MM.1S (cell line): ENCODE data around the gene CD86.

ENCODE experiments used
- DNase-seq: peaks from one replicate; pipeline ENCODE4 v3.0.0-alpha.2; 2015
- H2AFZ ChIP-seq: fragments of 300-600 bp; sonication (generic); 2 replicates; pipeline ENCODE4 v1.6.0; 2016; ENCODE audit warnings: antibody characterized with exemption, low read length
- H3F3A ChIP-seq: fragments of 300-600 bp; sonication (generic); 2 replicates; pipeline ENCODE4 v1.6.1; 2016; ENCODE audit warnings: mild to moderate bottlenecking, antibody characterized with exemption, low read length, moderate library complexity, mixed read lengths; ENCODE audit not compliant: insufficient read depth
- H3K27ac ChIP-seq: fragments of 300-600 bp; sonication (generic); 2 replicates; pipeline ENCODE4 v1.5.1; 2016; ENCODE audit warnings: mild to moderate bottlenecking, low read length
- H3K27me3 ChIP-seq: fragments of 300-600 bp; sonication (generic); replicated peaks from 2 replicates; pipeline ENCODE4 v1.6.0; 2016; ENCODE audit warnings: low read length; ENCODE audit not compliant: insufficient read depth
- H3K36me3 ChIP-seq: fragments of 300-600 bp; sonication (generic); replicated peaks from 2 replicates; pipeline ENCODE4 v1.6.1; 2016; ENCODE audit warnings: mild to moderate bottlenecking, low read length, mixed read lengths; ENCODE audit not compliant: insufficient read depth
- H3K4me1 ChIP-seq: fragments of 300-600 bp; sonication (generic); 2 replicates; pipeline ENCODE4 v1.6.1; 2016; ENCODE audit warnings: low read length, mixed read lengths
- H3K4me2 ChIP-seq: fragments of 300-600 bp; sonication (generic); 2 replicates; pipeline ENCODE4 v1.6.0; 2016; ENCODE audit warnings: low read depth, low read length
- H3K4me3 ChIP-seq: fragments of 300-600 bp; sonication (generic); 2 replicates; pipeline ENCODE4 v1.5.1; 2016; ENCODE audit warnings: low read length, mixed read lengths
- H3K79me2 ChIP-seq: fragments of 300-600 bp; sonication (generic); 2 replicates; pipeline ENCODE4 v1.6.1; 2016; ENCODE audit warnings: mixed run types, low read length, mixed read lengths
- H3K9ac ChIP-seq: fragments of 300-600 bp; sonication (generic); 2 replicates; pipeline ENCODE4 v1.6.1; 2016; ENCODE audit warnings: low read length, mixed read lengths
- H3K9me2 ChIP-seq: fragments of 300-600 bp; sonication (generic); replicated peaks from 2 replicates; pipeline ENCODE4 v1.6.1; 2016; ENCODE audit warnings: mild to moderate bottlenecking, low read length, mixed read lengths; ENCODE audit not compliant: insufficient read depth
- H3K9me3 ChIP-seq: fragments of 300-600 bp; sonication (generic); replicated peaks from 2 replicates; pipeline ENCODE4 v1.6.1; 2016; ENCODE audit warnings: mild to moderate bottlenecking, low read length, mixed read lengths; ENCODE audit not compliant: insufficient read depth
- H4K20me1 ChIP-seq: fragments of 300-600 bp; sonication (generic); 2 replicates; pipeline ENCODE4 v1.6.1; 2016; ENCODE audit warnings: mild to moderate bottlenecking, low read length, moderate library complexity, mixed read lengths; ENCODE audit not compliant: insufficient read depth
- CTCF ChIP-seq: fragments of 300-600 bp; sonication (generic); IDR thresholded peaks from 2 replicates; pipeline ENCODE4 v1.5.1; 2016; ENCODE audit warnings: antibody characterized with exemption, low read length, mixed read lengths
- EZH2 ChIP-seq: fragments of 300-600 bp; sonication (generic); optimal IDR thresholded peaks from 2 replicates; pipeline ENCODE3; 2017; ENCODE audit warnings: low read depth, mild to moderate bottlenecking, antibody characterized with exemption, low read length, mixed read lengths
- EZH2phosphoT487 ChIP-seq: fragments of 300-600 bp; sonication (generic); IDR thresholded peaks from 2 replicates; pipeline ENCODE4 v1.6.1; 2018; ENCODE audit warnings: antibody characterized with exemption, low read length

Gene CD86

GRCh38 chr3:122074621-122075265 lies 19.6 kb downstream of the CD86 start:
- Histone ChIP-seq H3K9me3 (no peaks in the 10 kb centered on the region), H3K4me3 (peak overlapping the region; percentile 7; the same call in 1 of the 2 replicates), H3K27me3 (no peaks in the 10 kb centered on the region), H3K4me1 (peaks cover 42% of the 10 kb centered on the region), H3K27ac (peak overlapping the region; percentile 68; the same call in 1 of the 2 replicates), H3K9me2 (no peaks in the 10 kb centered on the region), H4K20me1 (no peaks in the 10 kb centered on the region), H3K9ac (peak overlapping the region; percentile 24; the same call in 1 of the 2 replicates), H3K79me2 (peaks cover 79% of the 10 kb centered on the region), H3K36me3 (no peaks in the 10 kb centered on the region), H3K4me2 (peak overlapping the region; percentile 96), H2AFZ (peak overlapping the region; percentile 31), H3F3A (peaks cover 43% of the 10 kb centered on the region)
- TF ChIP-seq CTCF (no peak), EZH2 (no peak), EZH2phosphoT487 (no peak)
- peak; percentile 66 for DNase-seq

- Histone ChIP-seq H4K20me1 (no peaks in the 10 kb centered on the region), H2AFZ (peak overlapping the region; percentile 65), H3K4me3 (peak overlapping the region; percentile 82), H3K9me2 (no peaks in the 10 kb centered on the region), H3K4me2 (peak overlapping the region; percentile 96), H3K27ac (peak overlapping the region; percentile 85), H3K27me3 (no peaks in the 10 kb centered on the region), H3K9ac (peak overlapping the region; percentile 74), H3K36me3 (no peaks in the 10 kb centered on the region), H3F3A (peaks cover 43% of the 10 kb centered on the region), H3K9me3 (no peaks in the 10 kb centered on the region), H3K4me1 (peaks cover 42% of the 10 kb centered on the region), H3K79me2 (peaks cover 72% of the 10 kb centered on the region)
- no peak for TF ChIP-seq CTCF
- no peak for TF ChIP-seq EZH2
- DNase-seq, result peak; percentile 46
Measured at GRCh38 chr3:122076491-122077292, 21.5 kb downstream of the CD86 start.

DNA sequence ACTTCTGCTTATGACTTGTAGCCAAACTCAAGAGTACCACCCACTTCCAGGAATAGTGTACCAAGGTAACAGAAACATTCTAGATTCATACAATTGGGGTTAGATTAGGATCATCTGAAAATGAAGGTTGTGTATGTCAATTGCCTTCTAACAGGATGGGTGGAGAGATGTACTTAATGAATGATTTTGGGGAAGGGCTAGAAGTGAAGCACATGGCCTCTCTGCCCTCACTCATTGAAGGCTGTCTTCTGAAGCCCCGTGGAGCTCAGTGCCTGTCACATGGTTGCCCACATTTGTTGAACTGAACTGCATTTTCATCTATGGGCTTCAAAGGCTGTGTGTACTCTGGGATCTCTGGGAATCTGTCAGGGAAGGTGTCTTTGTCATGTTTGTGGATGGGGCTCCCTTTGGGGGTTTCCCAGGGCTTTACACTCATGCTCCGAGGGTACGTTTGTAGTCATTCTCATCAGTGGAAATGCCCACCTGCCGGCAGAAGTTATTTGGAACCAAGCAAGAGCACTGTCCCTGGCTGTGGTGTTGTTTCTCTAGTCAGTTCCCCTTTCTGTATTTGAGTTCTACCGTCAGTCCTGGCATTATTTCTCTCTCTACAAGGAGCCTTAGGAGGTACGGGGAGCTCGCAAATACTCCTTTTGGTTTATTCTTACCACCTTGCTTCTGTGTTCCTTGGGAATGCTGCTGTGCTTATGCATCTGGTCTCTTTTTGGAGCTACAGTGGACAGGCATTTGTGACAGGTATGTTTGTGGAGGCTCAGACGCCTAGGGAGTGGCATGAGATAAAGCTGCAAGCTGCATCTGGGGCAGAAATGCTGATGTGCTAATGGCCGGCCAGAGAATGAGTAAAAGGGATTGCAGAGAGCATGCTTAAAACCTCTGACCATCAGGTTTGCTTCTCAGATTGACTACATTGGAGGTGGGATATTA lies 22.4 kb downstream of the CD86 start:
- Histone ChIP-seq H3F3A (peaks cover 43% of the 10 kb centered on the region), H2AFZ (peak overlapping the region; percentile 65), H3K9ac (peak overlapping the region; percentile 74), H3K27me3 (no peaks in the 10 kb centered on the region), H3K79me2 (peaks cover 72% of the 10 kb centered on the region), H4K20me1 (no peaks in the 10 kb centered on the region), H3K4me2 (peak overlapping the region; percentile 96), H3K9me2 (no peaks in the 10 kb centered on the region), H3K4me1 (peaks cover 42% of the 10 kb centered on the region), H3K9me3 (no peaks in the 10 kb centered on the region), H3K27ac (peak overlapping the region; percentile 85), H3K4me3 (peak overlapping the region; percentile 82), H3K36me3 (no peaks in the 10 kb centered on the region)
- peak; percentile 47 for DNase-seq
- TF ChIP-seq EZH2phosphoT487, result no peak
- no peak for TF ChIP-seq EZH2
- peak; percentile 16 for TF ChIP-seq CTCF
